GM18867 (cell line): ENCODE data around the gene SLC9A7.

Experiments used
- ATAC-seq: cut with Tn5 transposase; IDR thresholded peaks from one replicate; pipeline ENCODE4 v1.9.1; 2021; ENCODE audit warnings: mild to moderate bottlenecking, moderate library complexity; ENCODE audit not compliant: unreplicated experiment

Gene SLC9A7

DNA sequence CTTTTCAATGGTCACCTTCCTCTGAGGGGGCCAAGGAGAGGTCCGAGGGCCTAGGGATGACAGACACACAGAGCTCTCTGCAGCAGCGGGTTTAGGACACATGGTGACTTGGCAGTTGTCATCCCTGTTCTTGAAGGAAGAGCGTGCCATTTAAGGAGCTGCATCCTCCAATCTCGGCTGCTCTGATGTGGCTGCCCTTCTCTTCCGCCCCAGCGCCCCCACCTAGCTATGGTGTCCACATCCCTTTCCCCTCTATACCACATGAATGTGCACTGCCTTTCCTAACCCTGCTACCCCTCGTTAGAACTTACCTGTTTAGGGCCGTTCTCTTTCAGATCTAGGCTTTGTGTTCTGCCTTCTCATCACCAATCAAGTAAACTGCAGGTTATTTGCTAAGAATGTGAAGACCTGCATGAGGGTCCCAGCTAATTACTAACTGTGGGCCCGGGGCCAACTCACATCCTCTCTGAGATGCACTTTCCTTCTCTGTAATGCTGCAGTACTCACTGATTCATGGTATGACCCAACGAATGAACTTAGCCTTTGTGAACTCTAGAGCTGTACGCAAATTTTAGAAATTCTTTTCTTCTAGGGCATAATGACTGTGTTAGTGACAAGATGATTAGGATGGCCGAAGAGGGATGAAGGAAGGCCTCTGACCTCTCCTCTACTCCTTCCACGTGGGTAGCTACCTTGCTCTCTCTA lies 147.1 kb downstream of the SLC9A7 start:
- no peak for ATAC-seq

DNA sequence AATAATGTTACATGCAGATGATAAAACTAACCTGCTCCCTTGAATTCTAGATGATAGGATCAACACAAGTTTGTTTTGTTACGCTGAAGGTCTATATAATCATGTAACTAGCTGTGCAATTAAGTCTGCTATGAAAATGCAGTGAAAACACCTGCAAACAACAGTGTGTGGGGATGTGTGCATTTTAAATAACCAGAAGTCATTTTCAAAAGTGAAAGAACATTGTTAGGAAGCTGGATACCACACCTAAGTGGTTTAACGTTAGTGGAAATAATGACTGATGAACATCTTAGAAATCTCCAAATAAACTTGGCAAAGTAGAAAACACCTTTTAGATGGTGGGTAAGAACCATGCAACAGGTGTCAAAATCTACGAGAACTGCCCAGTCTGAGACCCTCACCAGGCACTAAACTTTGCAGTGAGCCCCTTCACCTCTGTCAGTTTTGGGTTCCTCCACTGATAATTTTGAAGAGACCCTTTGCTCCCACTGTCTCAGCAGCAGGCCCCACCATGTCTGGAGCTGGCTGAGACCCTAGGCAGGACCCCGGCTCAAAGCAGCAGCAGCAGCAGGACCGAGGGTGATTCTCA lies 148.8 kb downstream of the SLC9A7 start:
- no peak for ATAC-seq

DNA sequence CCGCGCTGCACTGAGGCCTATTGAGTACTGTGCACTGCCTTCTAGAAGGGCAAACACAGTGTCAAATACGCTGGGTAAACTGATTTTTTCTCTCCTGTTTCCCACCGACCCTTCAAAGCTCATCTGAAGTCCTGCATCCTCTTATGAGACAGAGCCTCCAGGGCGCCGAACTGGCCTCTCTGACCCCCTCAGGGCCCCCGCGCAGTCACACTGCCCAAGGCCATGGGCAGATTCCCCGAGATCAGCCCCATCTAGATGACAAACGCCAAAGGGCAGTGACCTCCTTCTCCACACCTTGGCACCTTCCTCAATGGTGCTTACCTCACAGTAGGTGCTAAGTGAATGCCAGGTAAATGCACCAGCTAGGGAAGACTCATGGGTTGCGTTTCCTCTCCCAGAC lies 151.0 kb downstream of the SLC9A7 start:
- no peak for ATAC-seq

DNA sequence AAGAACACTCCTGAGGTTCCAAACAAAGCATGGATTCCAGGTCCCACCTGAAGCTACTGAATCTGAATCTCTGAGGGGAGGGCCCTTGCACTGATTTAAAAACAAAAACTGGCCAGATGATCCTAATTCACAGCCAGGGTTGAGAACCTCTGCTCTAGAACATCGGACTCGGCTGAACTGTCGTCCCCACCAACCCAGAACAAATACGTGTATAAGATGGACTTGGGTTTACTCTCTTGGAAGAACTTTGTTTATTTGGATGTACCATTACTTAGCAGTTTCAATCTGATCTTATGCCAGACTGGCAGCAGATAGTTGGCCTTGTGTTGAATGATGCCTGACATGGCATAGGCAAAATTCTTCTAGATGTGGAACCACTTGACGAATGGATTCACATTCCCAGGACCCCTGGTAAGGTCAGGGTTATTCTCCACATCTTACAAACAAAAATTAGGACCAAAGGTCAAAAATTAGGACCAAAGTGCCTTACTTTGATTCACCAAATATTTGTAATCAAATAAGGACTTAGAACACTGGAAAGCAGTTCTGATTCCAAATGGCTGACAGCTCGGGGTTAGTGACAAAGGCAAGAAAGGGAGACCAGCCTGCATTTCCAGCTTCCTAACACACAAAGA lies 156.3 kb downstream of the SLC9A7 start:
- ATAC-seq, result no peak

DNA sequence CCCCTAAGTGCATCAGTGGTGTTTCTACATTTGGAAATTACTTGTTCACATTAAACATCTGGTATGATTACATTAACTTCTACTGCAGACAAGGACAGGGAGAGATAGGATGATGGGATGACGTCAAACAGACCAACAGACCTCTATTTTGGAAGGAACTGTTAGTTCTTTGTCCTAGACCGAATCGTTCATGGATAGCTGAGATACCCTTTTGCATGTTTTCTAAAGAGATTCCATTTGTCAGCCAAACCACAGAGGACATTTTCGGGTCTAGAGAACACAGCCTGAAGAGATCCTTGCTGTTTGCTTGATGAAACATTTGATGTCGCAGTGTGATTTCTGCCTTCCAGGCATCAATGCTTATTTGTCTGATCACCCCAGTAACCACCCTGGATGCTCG lies 157.6 kb downstream of the SLC9A7 start:
- no peak for ATAC-seq

DNA sequence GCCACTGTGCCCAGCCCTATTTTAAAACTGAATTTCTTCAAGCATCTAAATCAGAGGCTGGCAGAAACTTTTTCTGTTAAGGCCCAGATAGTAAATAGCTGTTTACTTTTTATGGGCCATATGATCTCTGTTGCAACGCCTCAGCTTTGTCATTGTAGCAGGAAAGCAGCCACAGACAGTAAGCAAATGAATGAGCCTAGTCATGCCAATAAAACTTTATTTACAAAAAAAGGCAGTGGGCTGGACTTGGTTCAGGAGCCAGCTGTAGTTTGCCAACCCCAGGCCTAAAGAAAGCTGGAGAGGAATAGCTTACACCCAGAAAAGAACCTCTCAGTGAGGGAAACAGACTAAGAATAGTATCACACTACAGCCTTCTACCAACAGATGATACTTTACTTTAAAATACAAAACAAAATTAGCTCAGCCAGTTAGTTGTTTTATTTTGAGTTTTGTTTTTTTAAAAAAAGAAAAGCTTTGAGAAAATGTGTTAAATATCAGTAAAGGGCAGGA lies 159.8 kb downstream of the SLC9A7 start:
- ATAC-seq, result no peak

DNA sequence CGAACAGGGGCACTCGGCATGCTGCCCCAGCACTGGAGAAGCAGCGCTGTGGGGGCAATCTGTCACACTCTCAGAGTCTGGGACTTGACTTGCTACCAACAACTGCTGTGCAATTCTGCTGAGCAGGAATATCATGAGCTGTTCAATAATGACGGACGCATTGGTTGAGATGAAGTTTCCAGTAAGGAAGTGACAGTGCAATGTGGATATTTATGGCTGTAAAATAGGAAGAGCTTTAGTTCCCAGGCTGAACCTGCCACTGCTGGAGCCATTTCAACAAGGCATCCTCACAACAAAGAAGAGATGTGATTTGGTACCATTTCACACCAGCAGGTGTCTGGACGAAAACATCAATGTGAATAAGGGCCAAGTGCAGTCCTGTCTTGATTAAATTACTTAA lies 161.1 kb downstream of the SLC9A7 start:
- no peak for ATAC-seq

DNA sequence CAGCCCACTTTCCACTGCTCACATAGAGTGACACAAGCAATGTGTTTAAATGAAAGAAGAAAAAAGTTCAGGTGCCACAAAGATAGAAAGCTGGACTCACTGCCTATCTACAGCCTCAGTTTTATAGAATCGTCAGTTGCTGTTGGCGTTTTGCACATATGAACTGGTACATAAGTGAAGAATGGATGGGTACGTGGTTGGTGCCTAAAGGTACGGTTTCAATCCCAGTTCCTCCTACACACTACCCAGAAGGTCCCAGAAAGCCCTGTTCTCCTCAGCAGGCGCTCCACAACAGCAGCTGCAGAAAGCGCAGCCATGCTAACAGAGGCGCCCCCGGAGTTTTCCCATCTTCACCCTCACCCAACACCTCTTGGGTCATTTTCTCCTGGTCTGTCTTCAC lies 161.7 kb downstream of the SLC9A7 start:
- no peak for ATAC-seq

DNA sequence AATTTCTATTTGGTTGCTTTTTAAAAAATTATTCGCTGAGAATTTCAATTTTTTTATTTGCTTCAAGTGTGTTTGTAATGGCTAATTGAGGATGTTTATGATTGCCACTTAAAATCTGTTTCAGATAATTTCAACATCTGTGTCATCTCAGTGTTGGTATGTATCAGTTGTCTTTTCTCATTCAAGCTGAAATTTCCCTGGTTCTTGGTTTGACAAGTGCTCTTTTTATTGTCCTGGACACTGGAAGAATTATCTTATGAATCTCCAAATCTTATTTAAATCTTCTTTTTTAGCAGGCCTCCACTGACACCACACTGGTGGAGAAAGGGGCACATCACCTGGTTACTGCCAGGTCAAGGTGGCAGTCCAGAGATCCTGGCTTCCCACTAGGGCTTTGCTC lies 163.8 kb downstream of the SLC9A7 start:
- ATAC-seq, result no peak

DNA sequence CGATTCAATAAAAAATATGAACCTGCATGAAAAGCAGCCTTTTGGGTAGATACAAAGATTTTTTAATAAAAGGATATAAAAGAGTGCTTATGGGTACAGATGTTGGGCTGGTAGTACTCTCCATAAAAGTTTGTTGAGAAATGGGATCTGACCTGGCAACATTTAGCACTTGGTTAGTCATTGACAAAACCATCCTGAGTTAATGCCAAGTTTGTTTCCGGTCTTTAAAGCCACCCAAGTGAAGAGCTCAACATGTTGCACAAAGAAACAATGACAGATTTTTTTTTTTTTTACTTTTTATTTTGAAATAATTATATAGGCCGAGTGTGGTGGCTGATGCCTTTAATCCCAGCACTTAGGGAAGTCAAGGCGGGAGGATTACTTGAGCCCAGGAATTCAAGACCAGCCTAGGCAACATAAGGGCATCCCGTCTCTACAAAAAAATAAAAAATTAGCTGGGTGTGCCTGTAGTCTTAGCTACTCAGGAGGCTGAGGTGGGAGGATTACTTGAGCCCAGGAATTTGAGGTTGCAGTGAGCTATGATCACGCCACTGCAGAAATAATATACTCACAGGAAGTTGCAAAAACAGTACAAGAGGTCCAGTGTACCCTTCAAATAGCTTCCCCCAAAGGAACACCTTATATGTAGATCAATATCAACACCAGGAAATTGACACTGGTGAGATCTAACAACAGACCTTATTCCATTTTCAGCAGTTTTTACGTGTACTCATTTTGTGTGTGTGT lies 168.8 kb downstream of the SLC9A7 start:
- no peak for ATAC-seq

DNA sequence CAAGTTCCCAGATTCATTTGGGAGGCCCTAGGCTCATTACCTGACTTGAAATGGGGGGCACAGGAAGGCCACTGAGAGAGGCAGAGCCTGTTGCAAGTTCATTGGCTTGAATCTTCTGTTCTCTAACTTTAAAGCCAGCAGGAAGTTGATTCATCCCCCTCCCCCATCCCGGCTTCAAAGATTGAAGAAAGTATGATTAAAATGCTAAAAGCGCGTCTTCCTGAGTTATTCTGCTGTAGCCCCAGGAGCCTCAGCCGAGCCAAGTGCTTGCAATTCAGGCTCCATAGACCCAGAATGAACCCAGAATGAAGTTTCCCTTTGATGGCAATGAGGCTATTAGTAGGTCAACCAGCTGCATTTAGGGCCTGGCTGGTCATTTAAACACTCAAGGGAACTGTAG lies 170.7 kb downstream of the SLC9A7 start:
- no peak for ATAC-seq

DNA sequence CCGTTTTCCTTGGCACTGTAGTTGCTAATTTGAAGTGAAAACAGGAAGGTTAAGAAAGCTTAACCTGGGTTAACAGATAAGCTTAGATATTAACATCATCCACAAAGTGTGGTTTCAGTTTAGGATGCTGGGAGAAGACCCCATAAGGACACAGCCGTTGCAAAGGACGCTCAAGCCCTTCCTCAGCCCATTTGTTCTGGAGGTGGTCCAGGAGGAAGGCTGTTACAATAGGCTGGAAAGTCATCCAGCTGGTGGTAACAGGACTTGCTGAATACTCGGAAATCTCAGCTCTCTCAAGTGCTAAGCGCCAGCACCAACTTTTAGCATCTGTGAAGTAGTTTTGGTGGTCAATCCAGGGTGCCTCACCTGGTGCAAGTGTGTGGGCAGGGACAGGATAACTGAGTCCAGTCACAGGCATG lies 171.2 kb downstream of the SLC9A7 start:
- ATAC-seq, result no peak

DNA sequence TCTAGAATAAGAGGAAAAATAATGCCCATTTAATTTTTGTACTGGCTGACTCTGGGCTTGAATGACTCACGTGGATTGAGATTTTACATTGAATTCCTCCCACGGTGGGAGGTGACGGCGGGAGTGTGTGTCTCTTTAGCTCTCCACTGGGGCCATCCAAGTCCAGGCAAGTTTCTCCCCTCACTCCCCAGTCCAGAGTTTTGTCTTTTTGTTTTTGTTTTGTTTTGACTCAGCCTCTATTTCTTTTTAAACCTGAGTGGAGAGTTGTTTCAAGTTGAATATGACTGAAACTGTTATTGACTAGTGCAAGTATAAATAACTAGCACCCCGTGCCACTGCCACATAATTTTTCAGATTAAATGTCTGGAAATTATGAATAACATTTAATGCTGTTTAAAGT lies 171.8 kb downstream of the SLC9A7 start:
- peak; percentile 83 for ATAC-seq

DNA sequence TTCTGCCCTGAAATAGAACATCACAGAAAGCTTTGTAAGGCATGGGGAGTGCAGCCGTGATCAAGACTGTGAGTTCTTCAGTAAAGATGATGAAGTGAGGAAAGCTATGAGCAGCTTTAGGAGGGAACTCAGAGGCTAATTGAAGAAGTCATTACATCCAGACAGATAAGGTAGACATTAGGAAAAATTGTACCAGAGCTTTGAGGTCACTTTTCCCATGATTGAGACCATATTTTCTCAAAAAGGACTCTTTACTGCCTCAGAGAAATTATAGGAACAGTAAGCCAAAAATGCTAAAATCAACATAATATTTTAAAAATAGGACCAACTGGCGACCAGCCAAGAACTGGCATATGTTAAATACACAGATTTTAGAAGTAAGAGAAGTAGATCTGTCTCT lies 174.2 kb downstream of the SLC9A7 start:
- no peak for ATAC-seq

DNA sequence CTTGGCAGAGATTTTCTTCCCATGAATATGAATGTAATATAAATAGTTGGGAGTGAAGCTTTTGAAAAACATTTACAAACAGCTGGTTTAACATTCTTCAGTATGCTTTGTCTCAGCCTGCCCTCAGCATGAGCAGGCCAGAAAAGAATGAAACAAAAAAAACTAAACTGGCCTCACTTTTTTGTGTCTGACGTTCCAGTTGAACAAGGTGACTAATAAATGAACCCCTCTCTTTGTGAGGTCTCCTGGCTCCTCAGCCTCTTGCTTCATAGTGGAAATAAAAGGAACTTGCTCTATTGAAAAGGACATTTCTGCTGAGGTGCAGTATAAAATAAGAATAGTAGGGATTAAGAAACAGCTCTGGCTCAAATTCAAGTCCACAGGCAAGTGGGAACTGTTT lies 176.0 kb downstream of the SLC9A7 start:
- ATAC-seq, result no peak

DNA sequence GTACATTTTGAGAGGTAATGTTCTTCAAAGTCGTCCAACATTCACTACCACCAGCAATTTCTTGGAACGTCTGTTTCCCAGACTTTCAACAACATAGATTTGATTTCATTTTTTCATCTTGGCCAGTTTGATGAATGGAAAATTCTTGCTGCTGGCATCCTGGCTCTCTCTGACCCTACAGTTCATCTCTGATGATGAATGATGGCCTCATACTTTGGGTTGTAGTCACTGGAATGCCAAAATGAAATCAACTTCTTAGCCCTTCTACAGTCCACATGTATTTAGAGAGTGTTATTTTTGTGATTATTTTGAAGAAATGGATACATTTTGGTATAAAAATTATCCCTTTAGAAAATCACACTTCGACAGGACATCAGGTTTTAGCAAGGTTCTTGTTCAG lies 176.6 kb downstream of the SLC9A7 start:
- ATAC-seq, result no peak

DNA sequence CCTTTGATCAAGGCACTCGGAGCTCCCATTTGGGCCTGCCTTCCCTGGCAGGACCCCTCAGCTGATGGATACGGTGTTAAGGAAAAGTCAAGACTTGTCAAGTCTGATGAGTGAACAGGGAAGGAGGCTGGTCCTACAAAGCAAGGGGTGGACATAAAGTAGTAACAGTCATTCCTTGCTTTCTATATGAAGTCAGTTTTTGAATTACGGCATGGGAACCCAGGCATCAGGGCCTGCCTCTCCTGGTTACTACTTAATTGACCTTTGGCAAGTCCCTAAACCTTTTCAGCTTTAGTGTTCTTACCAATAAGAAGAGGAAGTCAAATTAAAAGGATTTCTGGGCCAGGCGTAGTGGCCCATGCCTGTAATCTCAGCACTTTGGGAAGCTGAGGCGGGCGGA lies 178.3 kb downstream of the SLC9A7 start:
- no peak for ATAC-seq

DNA sequence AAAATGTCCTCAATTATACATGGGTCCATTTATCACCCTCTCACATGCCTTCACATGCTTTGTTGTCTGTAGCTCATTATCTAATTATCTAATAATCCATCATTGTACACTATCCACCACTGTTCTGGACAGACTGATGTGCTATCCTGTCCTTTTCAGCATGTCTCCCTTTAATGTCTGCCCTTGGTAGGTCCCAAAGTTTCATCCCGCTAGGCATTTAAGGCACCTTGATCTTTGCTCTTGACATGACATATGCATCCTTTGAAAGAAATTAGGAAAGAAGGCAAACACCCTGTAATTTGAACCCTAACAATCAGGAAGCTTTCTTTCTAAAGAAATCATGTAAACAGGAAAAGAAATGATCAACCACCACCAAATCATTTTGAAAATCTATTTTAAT lies 179.7 kb downstream of the SLC9A7 start:
- no peak for ATAC-seq

DNA sequence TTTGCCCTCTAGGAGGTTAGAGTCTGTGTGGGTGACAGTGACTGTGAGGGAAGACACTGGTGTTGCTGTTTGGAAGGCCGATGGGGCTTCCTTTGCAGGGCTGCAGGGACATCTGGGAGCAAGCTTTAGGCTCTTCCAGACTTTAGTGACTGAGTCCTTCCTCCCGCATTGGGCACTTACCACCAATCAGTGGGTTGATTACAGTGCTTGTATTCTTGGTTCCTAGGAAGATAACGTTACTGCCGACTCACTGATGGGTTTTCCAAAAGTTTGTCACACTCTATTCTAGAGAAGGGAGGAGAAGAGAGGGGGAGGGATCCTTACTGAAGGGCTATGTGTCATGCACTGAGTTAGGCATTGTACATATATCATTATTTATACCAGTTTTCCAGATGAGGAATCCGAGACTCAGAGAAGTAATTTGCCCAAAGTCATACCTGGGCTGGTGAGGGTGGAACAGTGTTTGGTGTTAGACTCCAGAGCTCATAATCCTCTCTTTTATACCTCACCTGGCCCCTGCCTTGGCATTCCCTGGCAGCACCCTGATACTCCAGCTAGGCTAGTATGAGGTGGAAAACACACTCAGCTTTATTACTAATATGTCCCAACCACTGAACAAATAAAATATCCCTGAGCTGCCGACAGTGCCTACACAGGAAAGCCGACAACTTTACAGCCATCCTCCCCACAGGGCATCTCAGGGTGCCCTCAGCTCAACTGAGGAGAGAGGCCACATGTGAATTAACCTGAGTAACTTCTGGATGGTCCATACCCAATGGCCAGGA lies 181.5 kb downstream of the SLC9A7 start:
- no peak for ATAC-seq

DNA sequence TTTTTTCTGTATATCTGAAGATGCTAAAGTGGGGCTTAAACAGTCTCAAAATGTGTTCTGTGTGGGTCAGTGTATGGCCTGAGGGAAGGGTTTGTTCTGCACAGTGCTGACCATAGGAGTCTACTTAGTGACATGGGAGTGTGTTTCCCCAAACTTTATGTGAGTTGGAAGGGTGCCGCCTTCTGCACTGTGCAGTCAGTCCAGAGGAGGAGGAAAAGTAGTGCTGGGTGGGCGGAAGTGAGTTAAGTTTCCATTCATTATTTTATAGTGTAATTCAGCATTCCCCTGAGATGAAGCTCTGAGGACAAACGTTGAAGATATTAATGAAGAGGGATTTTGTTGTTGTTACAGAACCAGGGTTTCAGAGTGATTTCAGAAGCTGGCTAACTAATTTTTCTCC lies 182.5 kb downstream of the SLC9A7 start:
- no peak for ATAC-seq

DNA sequence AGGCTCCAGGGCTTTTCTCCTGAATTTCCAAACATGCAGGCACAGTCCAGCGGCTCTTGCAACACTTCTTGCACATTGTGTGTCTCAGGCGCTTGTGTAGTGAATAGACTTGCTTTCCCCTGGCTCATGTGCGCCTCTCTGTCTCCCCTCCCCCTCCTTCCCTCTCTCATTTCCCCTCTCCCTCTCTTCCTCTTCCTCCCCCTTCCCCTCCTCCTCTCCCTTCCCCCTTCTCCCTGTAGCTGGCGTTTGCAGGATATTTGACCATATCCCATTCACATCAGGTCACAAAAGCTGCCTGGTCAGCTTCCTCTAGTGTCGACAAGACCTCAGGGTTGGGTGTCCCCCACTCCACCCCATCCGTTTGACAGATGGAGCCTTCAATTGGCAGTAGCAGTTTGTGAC lies 182.9 kb downstream of the SLC9A7 start:
- ATAC-seq, result no peak
